OCI-LY1 (cell line): ENCODE data around the gene PROCA1.

ENCODE experiments used
- H2AFZ ChIP-seq: fragments of 200-600 bp; sonication (generic), shearing (Covaris generic); 2 replicates; pipeline ENCODE4 v1.6.0; 2014; ENCODE audit warnings: antibody characterized with exemption, mild to moderate bottlenecking, low read length
- H3F3A ChIP-seq: fragments of 200-600 bp; sonication (generic), shearing (Covaris generic); 2 replicates; pipeline ENCODE4 v1.6.0; 2014; ENCODE audit warnings: mild to moderate bottlenecking, antibody characterized with exemption, low read length, moderate library complexity; ENCODE audit not compliant: insufficient read depth
- H3K27ac ChIP-seq: fragments of 200-600 bp; sonication (generic); 2 replicates; pipeline ENCODE4 v1.5.1; 2014; ENCODE audit warnings: low read length, mixed run types, mild to moderate bottlenecking, low read depth; ENCODE audit not compliant: poor library complexity, severe bottlenecking
- H3K27me3 ChIP-seq: fragments of 200-600 bp; sonication (generic); 2 replicates; pipeline ENCODE4 v1.6.0; 2014; ENCODE audit warnings: antibody characterized with exemption, mild to moderate bottlenecking, low read length, moderate library complexity; ENCODE audit not compliant: insufficient read depth
- H3K36me3 ChIP-seq: fragments of 200-600 bp; sonication (generic); 2 replicates; pipeline ENCODE4 v1.6.1; 2014; ENCODE audit warnings: mild to moderate bottlenecking, antibody characterized with exemption, low read length, moderate library complexity, mixed read lengths; ENCODE audit not compliant: insufficient read depth
- H3K4me1 ChIP-seq: fragments of 200-600 bp; sonication (generic); 2 replicates; pipeline ENCODE4 v1.5.1; 2014; ENCODE audit warnings: mild to moderate bottlenecking, low read length, moderate library complexity; ENCODE audit not compliant: insufficient read depth, severe bottlenecking
- H3K4me2 ChIP-seq: fragments of 200-600 bp; sonication (generic), shearing (Covaris generic); 2 replicates; pipeline ENCODE4 v1.6.1; 2014; ENCODE audit warnings: low read length
- H3K4me3 ChIP-seq: fragments of 200-600 bp; sonication (generic); 2 replicates; pipeline ENCODE4 v1.5.1; 2014; ENCODE audit warnings: low read length, low read depth, mild to moderate bottlenecking, mixed read lengths; ENCODE audit not compliant: poor library complexity, severe bottlenecking
- H3K79me2 ChIP-seq: fragments of 200-600 bp; shearing (Covaris generic); 2 replicates; pipeline ENCODE4 v1.6.1; 2016; ENCODE audit warnings: mixed run types, low read length, mixed read lengths; ENCODE audit not compliant: insufficient read depth
- H3K9ac ChIP-seq: fragments of 200-600 bp; sonication (generic), shearing (Covaris generic); 2 replicates; pipeline ENCODE4 v1.6.1; 2014; ENCODE audit warnings: mild to moderate bottlenecking, low read length, mixed read lengths
- H3K9me2 ChIP-seq: fragments of 200-600 bp; sonication (generic), shearing (Covaris generic); 2 replicates; pipeline ENCODE4 v1.6.1; 2014; ENCODE audit warnings: low read depth, mild to moderate bottlenecking, low read length, mixed read lengths
- H3K9me3 ChIP-seq: fragments of 200-600 bp; shearing (Covaris generic); 2 replicates; pipeline ENCODE4 v1.6.1; 2014; ENCODE audit warnings: low read length, mixed read lengths
- H4K20me1 ChIP-seq: fragments of 200-600 bp; sonication (generic), shearing (Covaris generic); 2 replicates; pipeline ENCODE4 v1.6.0; 2016; ENCODE audit warnings: mild to moderate bottlenecking, low read length; ENCODE audit not compliant: insufficient read depth
- CTCF ChIP-seq: fragments of 200-600 bp; sonication (generic), shearing (Covaris generic); IDR thresholded peaks from 2 replicates; pipeline ENCODE4 v1.5.1; 2017; ENCODE audit warnings: mild to moderate bottlenecking, antibody characterized with exemption, low read length, moderate library complexity, mixed read lengths
- EZH2 ChIP-seq: fragments of 200-600 bp; sonication (generic), shearing (Covaris generic); IDR thresholded peaks from 2 replicates; pipeline ENCODE4 v1.8.0; 2017; ENCODE audit warnings: borderline replicate concordance, mixed run types, mild to moderate bottlenecking, antibody characterized with exemption, low read length, moderate library complexity, mixed read lengths

The PROCA1 gene

GRCh38 chr17:28758411-28759121 lies 46.9 kb upstream of the PROCA1 start:
- Histone ChIP-seq H3K9me3 (no peaks in the 10 kb centered on the region), H3K9ac (no peak overlapping the region), H2AFZ (no peak overlapping the region), H3K4me1 (peaks cover 7% of the 10 kb centered on the region), H3K27me3 (no peaks in the 10 kb centered on the region), H3K36me3 (peaks cover 50% of the 10 kb centered on the region; the same call in 1 of the 2 replicates), H3K9me2 (no peaks in the 10 kb centered on the region), H4K20me1 (0 out of 2 replicates have a peak, but pooled peaks cover 3% of the 10 kb centered on the region), H3F3A (no peaks in the 10 kb centered on the region), H3K4me3 (no peak overlapping the region), H3K79me2 (no peaks in the 10 kb centered on the region), H3K4me2 (no peak overlapping the region), H3K27ac (no peak overlapping the region)
- TF ChIP-seq CTCF (no peak), EZH2 (no peak)

- Histone ChIP-seq H3K9ac (no peak overlapping the region), H3K4me3 (no peak overlapping the region), H3K27ac (no peak overlapping the region), H3K79me2 (no peaks in the 10 kb centered on the region), H3K9me2 (no peaks in the 10 kb centered on the region), H3K36me3 (peaks cover 46% of the 10 kb centered on the region), H3K27me3 (no peaks in the 10 kb centered on the region), H3F3A (no peaks in the 10 kb centered on the region), H3K4me1 (peaks cover 11% of the 10 kb centered on the region), H4K20me1 (no peaks in the 10 kb centered on the region), H3K4me2 (no peak overlapping the region), H2AFZ (no peak overlapping the region), H3K9me3 (no peaks in the 10 kb centered on the region)
- TF ChIP-seq EZH2 (no peak), CTCF (no peak)
These were observed 44.5 kb upstream of the PROCA1 start for GRCh38 chr17:28756049-28756804.

GRCh38 chr17:28755486-28755885 lies 43.8 kb upstream of the PROCA1 start:
- Histone ChIP-seq H4K20me1 (no peaks in the 10 kb centered on the region), H3K27me3 (no peaks in the 10 kb centered on the region), H3K4me2 (no peak overlapping the region), H3K9me3 (no peaks in the 10 kb centered on the region), H3K4me1 (peaks cover 13% of the 10 kb centered on the region), H3F3A (no peaks in the 10 kb centered on the region), H3K4me3 (no peak overlapping the region), H3K9ac (no peak overlapping the region), H3K9me2 (no peaks in the 10 kb centered on the region), H3K27ac (no peak overlapping the region), H2AFZ (no peak overlapping the region), H3K79me2 (no peaks in the 10 kb centered on the region), H3K36me3 (peaks cover 46% of the 10 kb centered on the region)
- TF ChIP-seq CTCF (no peak), EZH2 (no peak)
